ENCODE data around the gene CPVL. TPM values are rescaled to one million over a fixed set of nuclear protein-coding genes. Genes with fewer than 3 reads are reported as not detected.

The CPVL gene
- polyA plus RNA-seq, 2 of the 4 experiments (the other 2 are of a cell fraction), result 0.05 TPM; not detected in 1

DNA sequence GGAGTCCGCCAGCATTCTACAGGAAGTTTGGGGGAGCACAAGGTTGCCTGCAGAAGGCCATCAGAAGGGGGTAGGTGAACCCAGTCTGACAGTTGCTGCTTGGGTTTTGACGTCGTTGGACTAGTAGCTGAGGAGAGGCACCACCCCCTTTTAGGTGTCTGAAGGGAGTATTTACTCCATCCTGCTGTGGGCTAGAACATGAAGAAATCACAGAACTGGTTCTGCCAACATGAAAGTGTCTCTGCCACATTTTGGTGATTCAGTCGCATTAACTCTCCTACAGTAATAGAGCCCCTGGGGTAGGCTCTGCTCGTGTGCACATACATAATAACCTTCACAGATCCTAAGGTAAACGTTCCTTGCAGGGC lies 187.4 kb downstream of the CPVL start:
- DNase-seq (ENCODE audit: low read depth in 1 of 2, low spot score in 1 of 2) (no peak), ATAC-seq (no peak), FAIRE-seq (no peak)
- Histone ChIP-seq H3K27ac (no peak overlapping the region), H3K4me2 (no peak overlapping the region), H3K4me3 (no peak overlapping the region), H3K4me1 (peaks cover 4% of the 10 kb centered on the region; the same call in 2 of the 3 replicates), H3K9me3 (no peaks in the 10 kb centered on the region)
- ChIA-PET POLR2A (no interaction called here), CTCF (interaction anchor here (3.7 to 5.1 kb wide), 2 partner anchors 32 to 37 kb away, joined by 25 to 40 read pairs; no protein-coding TSS in a partner anchor)
- TF ChIP-seq REST (IDR thresholded peaks at IDR 0.05) (no peak), GATA3 (IDR thresholded peaks at IDR 0.05; ENCODE audit: borderline replicate concordance) (no peak), MAFK (IDR thresholded peaks at IDR 0.05; ENCODE audit: partially characterized antibody) (no peak), BHLHE40 (IDR thresholded peaks at IDR 0.05; ENCODE audit: low read depth, low read length) (no peak), RNF2 (IDR thresholded peaks at IDR 0.05; ENCODE audit: borderline replicate concordance, low read depth) (no peak), FOSL2 (IDR thresholded peaks at IDR 0.05) (no peak), FOSL2 (CRISPR knock-in tag; IDR thresholded peaks at IDR 0.05) (no peak), JUNB (IDR thresholded peaks at IDR 0.05) (no peak), SREBF2 (IDR thresholded peaks at IDR 0.05) (no peak)
- TF ChIP-seq, protein P1, sequence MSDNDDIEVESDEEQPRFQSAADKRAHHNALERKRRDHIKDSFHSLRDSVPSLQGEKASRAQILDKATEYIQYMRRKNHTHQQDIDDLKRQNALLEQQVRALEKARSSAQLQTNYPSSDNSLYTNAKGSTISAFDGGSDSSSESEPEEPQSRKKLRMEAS (IDR thresholded peaks at IDR 0.05), result no peak
- 52% methylated on average over 6 of the region's 6 CpGs for WGBS (ENCODE audit: missing lambda C conversion rate)

GRCh38 chr7:28958235-28958979 lies 187.9 kb downstream of the CPVL start, which contains the start of gene TRIL:
Gene TRIL (minus strand): TSS chr7:28958330. CDS start chr7:28958046, 284 bp downstream.
- H3K4me2 ChIP-seq, result no peak within 1 kb of the TSS; the same call in 2 of the 3 replicates
- CTCF ChIA-PET, result interaction anchor here (3.7 to 5.1 kb wide), 2 partner anchors 31 to 36 kb away, joined by 25 to 40 read pairs; no protein-coding TSS in a partner anchor
- DNase-seq (ENCODE audit: low read depth in 1 of 2, low spot score in 1 of 2) (no peak), FAIRE-seq (no peak), ATAC-seq (no peak)
- no peaks in the 10 kb centered on the region for H3K9me3 ChIP-seq
- no peak within 1 kb of the TSS for H3K4me3 ChIP-seq
- 66% methylated on average over 41 of the region's 66 CpGs for WGBS (ENCODE audit: missing lambda C conversion rate)
- H3K27ac ChIP-seq, result no peak within 1 kb of the TSS
- peaks cover 4% of the 10 kb centered on the region; the same call in 2 of the 3 replicates for H3K4me1 ChIP-seq
- TF ChIP-seq, protein P1 (IDR thresholded peaks at IDR 0.05), result no peak
- no peak for TF ChIP-seq RNF2 (IDR thresholded peaks at IDR 0.05; ENCODE audit: borderline replicate concordance, low read depth)
- TF ChIP-seq ESRRA (IDR thresholded peaks at IDR 0.05; ENCODE audit: borderline replicate concordance, low read length), result no peak
- TF ChIP-seq EHF (CRISPR knock-in tag; IDR thresholded peaks at IDR 0.05), result no peak
- no peak for TF ChIP-seq NFE2L2 (conservative IDR thresholded peaks at IDR 0.05; ENCODE audit: low read length)
- POLR2A ChIA-PET, result no interaction called here

- TF ChIP-seq CBX2 (IDR thresholded peaks at IDR 0.05; ENCODE audit: borderline replicate concordance, low read depth) (no peak), ZC3H11A (IDR thresholded peaks at IDR 0.05) (no peak), PHF8 (IDR thresholded peaks at IDR 0.05; ENCODE audit: borderline replicate concordance, low read depth) (no peak), ESRRA (IDR thresholded peaks at IDR 0.05; ENCODE audit: borderline replicate concordance, low read length) (no peak), KDM5A (IDR thresholded peaks at IDR 0.05) (no peak), RFX5 (IDR thresholded peaks at IDR 0.05) (no peak), FOSB (CRISPR knock-in tag; IDR thresholded peaks at IDR 0.05) (no peak), ZSCAN20 (CRISPR knock-in tag; IDR thresholded peaks at IDR 0.05) (no peak), CHD2 (IDR thresholded peaks at IDR 0.05; ENCODE audit: low read length, partially characterized antibody) (no peak), POLR2A (IDR thresholded peaks at IDR 0.05; ENCODE audit: low read length) (no peak), BHLHE40 (IDR thresholded peaks at IDR 0.05; ENCODE audit: low read depth, low read length) (no peak), E2F6 (IDR thresholded peaks at IDR 0.05; ENCODE audit: borderline replicate concordance, low read depth) (no peak)
- TF ChIP-seq, protein P2, sequence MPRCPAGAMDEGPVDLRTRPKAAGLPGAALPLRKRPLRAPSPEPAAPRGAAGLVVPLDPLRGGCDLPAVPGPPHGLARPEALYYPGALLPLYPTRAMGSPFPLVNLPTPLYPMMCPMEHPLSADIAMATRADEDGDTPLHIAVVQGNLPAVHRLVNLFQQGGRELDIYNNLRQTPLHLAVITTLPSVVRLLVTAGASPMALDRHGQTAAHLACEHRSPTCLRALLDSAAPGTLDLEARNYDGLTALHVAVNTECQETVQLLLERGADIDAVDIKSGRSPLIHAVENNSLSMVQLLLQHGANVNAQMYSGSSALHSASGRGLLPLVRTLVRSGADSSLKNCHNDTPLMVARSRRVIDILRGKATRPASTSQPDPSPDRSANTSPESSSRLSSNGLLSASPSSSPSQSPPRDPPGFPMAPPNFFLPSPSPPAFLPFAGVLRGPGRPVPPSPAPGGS (IDR thresholded peaks at IDR 0.05), result no peak
- TF ChIP-seq, protein P3, sequence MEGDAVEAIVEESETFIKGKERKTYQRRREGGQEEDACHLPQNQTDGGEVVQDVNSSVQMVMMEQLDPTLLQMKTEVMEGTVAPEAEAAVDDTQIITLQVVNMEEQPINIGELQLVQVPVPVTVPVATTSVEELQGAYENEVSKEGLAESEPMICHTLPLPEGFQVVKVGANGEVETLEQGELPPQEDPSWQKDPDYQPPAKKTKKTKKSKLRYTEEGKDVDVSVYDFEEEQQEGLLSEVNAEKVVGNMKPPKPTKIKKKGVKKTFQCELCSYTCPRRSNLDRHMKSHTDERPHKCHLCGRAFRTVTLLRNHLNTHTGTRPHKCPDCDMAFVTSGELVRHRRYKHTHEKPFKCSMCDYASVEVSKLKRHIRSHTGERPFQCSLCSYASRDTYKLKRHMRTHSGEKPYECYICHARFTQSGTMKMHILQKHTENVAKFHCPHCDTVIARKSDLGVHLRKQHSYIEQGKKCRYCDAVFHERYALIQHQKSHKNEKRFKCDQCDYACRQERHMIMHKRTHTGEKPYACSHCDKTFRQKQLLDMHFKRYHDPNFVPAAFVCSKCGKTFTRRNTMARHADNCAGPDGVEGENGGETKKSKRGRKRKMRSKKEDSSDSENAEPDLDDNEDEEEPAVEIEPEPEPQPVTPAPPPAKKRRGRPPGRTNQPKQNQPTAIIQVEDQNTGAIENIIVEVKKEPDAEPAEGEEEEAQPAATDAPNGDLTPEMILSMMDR (IDR thresholded peaks at IDR 0.05), result no peak
- H3K27ac ChIP-seq, result no peak overlapping the region
- no peak overlapping the region for H3K4me2 ChIP-seq
- ATAC-seq (no peak; a peak in 1 of 6 replicates), DNase-seq (ENCODE audit: low read depth in 1 of 2, low spot score in 1 of 2) (no peak), FAIRE-seq (no peak)
- no peak overlapping the region for H3K4me3 ChIP-seq
- no peaks in the 10 kb centered on the region for H3K9me3 ChIP-seq
- CTCF ChIA-PET, result interaction anchor here (1.4 to 5.1 kb wide), 7 partner anchors 10 to 452 kb away, joined by 4 to 40 read pairs (median 10); no protein-coding TSS in a partner anchor
- peaks cover 4% of the 10 kb centered on the region; the same call in 2 of the 3 replicates for H3K4me1 ChIP-seq
- 31% methylated on average over 12 of the region's 47 CpGs for WGBS (ENCODE audit: missing lambda C conversion rate)
- POLR2A ChIA-PET, result no interaction called here
Observed at GRCh38 chr7:28957751-28958234, 188.5 kb downstream of the CPVL start.

All from A549 (cell line).